Caco-2 (cell line): Measurements from ENCODE around the gene PTK6. TPM values are rescaled to one million over a fixed set of nuclear protein-coding genes. Genes with fewer than 3 reads are reported as not detected.

ENCODE experiments used
- BruUV-seq: library from RNA; stranded (reverse); fragments of 400-500 nt; replicated peaks from 2 replicates; lab custom pipeline; 2021; lab: Mats Ljungman, UMichigan
- CTCF ChIA-PET: fragments of 300-600 bp; sonication (Branson Sonifier 250); formaldehyde crosslinking; loops from one replicate; lab custom pipeline; 2022; ENCODE audit warnings: antibody characterized with exemption; lab: Charles Lee
- POLR2A ChIA-PET: fragments of 300-600 bp; sonication (Branson Sonifier 250); formaldehyde crosslinking; loops from one replicate; lab custom pipeline; 2022; ENCODE audit warnings: antibody characterized with exemption; lab: Charles Lee
- DNase-seq, 2 experiments: peaks; one replicate each; pipeline versions ENCODE4 v3.0.0 to v3.0.0-alpha.2; 2020 to 2022
- H3K27me3 ChIP-seq: replicated peaks from 2 replicates; pipeline ENCODE4 v1.6.0; 2011; ENCODE audit warnings: low read length; ENCODE audit not compliant: control insufficient read depth, insufficient read depth
- H3K36me3 ChIP-seq: 2 replicates; pipeline ENCODE4 v1.5.1; 2011; ENCODE audit warnings: low read length; ENCODE audit not compliant: control insufficient read depth, insufficient read depth
- H3K4me1 ChIP-seq: fragments of 250-450 bp; sonication (Bioruptor Pico); 2 replicates; pipeline ENCODE4 v1.5.1; 2020; ENCODE audit warnings: mild to moderate bottlenecking
- H3K4me3 ChIP-seq: 2 replicates; pipeline ENCODE4 v1.5.1; 2011; ENCODE audit warnings: low read depth, mild to moderate bottlenecking, control low read depth, low read length
- H3K9me3 ChIP-seq: fragments of 250-450 bp; sonication (Bioruptor Pico); 2 replicates; pipeline ENCODE4 v1.5.1; 2020; ENCODE audit warnings: mild to moderate bottlenecking, moderate library complexity
- H3K27ac Mint-ChIP-seq: one replicate; pipeline ENCODE4 v1.8.0; 2022; ENCODE audit warnings: mixed read lengths; ENCODE audit not compliant: unreplicated experiment
- H3K27me3 Mint-ChIP-seq: one replicate; pipeline ENCODE4 v1.8.0; 2022; ENCODE audit warnings: mixed read lengths; ENCODE audit not compliant: insufficient read depth, unreplicated experiment
- H3K36me3 Mint-ChIP-seq: one replicate; pipeline ENCODE4 v1.8.0; 2022; ENCODE audit warnings: mild to moderate bottlenecking, mixed read lengths; ENCODE audit not compliant: insufficient read depth, unreplicated experiment
- H3K4me1 Mint-ChIP-seq: one replicate; pipeline ENCODE4 v1.8.0; 2022; ENCODE audit warnings: low read depth, mixed read lengths; ENCODE audit not compliant: unreplicated experiment
- H3K4me3 Mint-ChIP-seq: one replicate; pipeline ENCODE4 v1.8.0; 2022; ENCODE audit warnings: mild to moderate bottlenecking, moderate library complexity, mixed read lengths; ENCODE audit not compliant: unreplicated experiment
- H3K9me3 Mint-ChIP-seq: one replicate; pipeline ENCODE4 v1.8.0; 2022; ENCODE audit warnings: mixed read lengths; ENCODE audit not compliant: unreplicated experiment
- CTCF ChIP-seq, 2 experiments: fragments of 200-600 bp in 1 of 2; IDR thresholded peaks; 1 replicate in 1 of 2; 2 replicates in 1 of 2; pipeline versions ENCODE4 v1.5.1 to v1.8.0; 2011 to 2022; ENCODE audit warnings: antibody characterized with exemption in 1 of 2, control low read depth in 1 of 2, inconsistent platforms in 1 of 2, low read depth in 1 of 2, low read length in 1 of 2, mild to moderate bottlenecking in 1 of 2, moderate library complexity in 1 of 2; ENCODE audit not compliant: insufficient read depth in 1 of 2, severe bottlenecking in 1 of 2, unreplicated experiment in 1 of 2
- intact Hi-C: fragments of 100-400 bp; cut with micrococcal nuclease; formaldehyde crosslinking; loops from one replicate; pipeline ENCODE4 v1.10.0; 2022; ENCODE audit not compliant: unreplicated experiment
- total RNA-seq: library from RNA; stranded (reverse); gene quantifications from 2 replicates; pipeline ENCODE4 v1.2.3, GENCODE V29; 2022

Gene PTK6
- total RNA-seq, 1 experiment from 2014 or later: 0.64 TPM

GRCh38 chr20:63580796-63581461 is 43.8 kb upstream of the PTK6 start:
- peak; percentile 78 to 92 for TF ChIP-seq CTCF (IDR thresholded peaks at IDR 0.05; ENCODE audit: insufficient read depth in 1 of 2, low read depth in 1 of 2, low read length in 1 of 2, severe bottlenecking in 1 of 2, unreplicated experiment in 1 of 2)
- intact Hi-C loops: loop anchor here (2.0 kb wide), 4 partner anchors 42 to 394 kb away; no protein-coding TSS in a partner anchor
- Mint-ChIP-seq H3K9me3 (no peaks in the 10 kb centered on the region), H3K27ac (no peak overlapping the region), H3K27me3 (peaks cover 3% of the 10 kb centered on the region), H3K4me3 (no peak overlapping the region), H3K36me3 (no peaks in the 10 kb centered on the region), H3K4me1 (no peaks in the 10 kb centered on the region)
- CTCF ChIA-PET: interaction anchor here (0.9 to 1.4 kb wide), 3 partner anchors 43 to 160 kb away, joined by 3 to 7 read pairs (median 3); no protein-coding TSS in a partner anchor
- DNase-seq: peak; percentile 84 to 86
- POLR2A ChIA-PET: interaction anchor here (0.7 kb wide), 1 partner anchor 50 kb away, joined by 3 read pairs; no protein-coding TSS in a partner anchor
- no peaks in the 10 kb centered on the region for H3K4me1 ChIP-seq
- no peak overlapping the region for H3K4me3 ChIP-seq
- no peaks in the 10 kb centered on the region for H3K27me3 ChIP-seq
- no peaks in the 10 kb centered on the region for H3K9me3 ChIP-seq
- no TSS peak for BruUV-seq
- H3K36me3 ChIP-seq: no peaks in the 10 kb centered on the region

DNA sequence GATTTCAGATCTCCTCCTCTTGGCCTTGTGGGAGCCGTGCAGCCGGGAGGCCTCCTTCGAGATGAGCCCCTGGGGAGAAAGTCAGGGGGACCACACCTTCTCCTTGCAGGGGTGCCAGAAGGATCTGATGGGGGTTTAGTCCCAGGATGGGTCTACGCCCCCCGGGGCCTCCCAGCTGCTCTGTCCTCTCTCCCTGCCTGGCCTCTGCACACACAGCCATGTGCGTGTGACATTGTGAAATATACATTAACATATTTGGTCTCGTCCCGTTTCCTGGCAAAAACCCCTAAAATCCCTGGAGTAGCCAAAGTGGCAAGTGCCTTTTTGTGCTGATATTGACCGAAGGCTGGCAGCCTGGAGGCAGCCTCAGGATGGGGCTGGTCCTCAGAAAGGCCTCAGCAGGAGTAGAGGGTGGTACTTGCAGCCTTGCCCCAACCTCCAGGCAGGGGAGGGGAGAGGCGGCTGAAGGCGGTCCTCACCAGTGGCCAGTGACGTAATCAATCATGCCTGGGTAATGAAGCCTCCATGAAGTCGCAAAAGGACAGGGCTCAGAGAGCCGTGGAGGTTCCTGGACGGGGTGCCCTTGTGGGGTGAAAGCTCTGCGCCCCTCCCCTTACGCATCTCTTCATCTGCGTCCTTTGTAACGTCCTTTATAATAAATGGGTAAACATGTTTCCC is 42.0 kb upstream of the PTK6 start:
- no peak for TF ChIP-seq CTCF (IDR thresholded peaks at IDR 0.05; ENCODE audit: insufficient read depth in 1 of 2, low read depth in 1 of 2, low read length in 1 of 2, severe bottlenecking in 1 of 2, unreplicated experiment in 1 of 2)
- intact Hi-C loops: no loop called here
- Histone ChIP-seq H3K27me3 (no peaks in the 10 kb centered on the region), H3K9me3 (no peaks in the 10 kb centered on the region), H3K4me1 (peaks cover 5% of the 10 kb centered on the region; the same call in 1 of the 2 replicates), H3K36me3 (no peaks in the 10 kb centered on the region), H3K4me3 (no peak overlapping the region)
- Mint-ChIP-seq H3K36me3 (no peaks in the 10 kb centered on the region), H3K27me3 (peaks cover 3% of the 10 kb centered on the region), H3K4me1 (no peaks in the 10 kb centered on the region), H3K27ac (peak overlapping the region; percentile 9), H3K9me3 (no peaks in the 10 kb centered on the region), H3K4me3 (no peak overlapping the region)
- no peak for DNase-seq
- ChIA-PET POLR2A (no interaction called here), CTCF (interaction anchor here (0.7 to 1.0 kb wide), 2 partner anchors 41 to 45 kb away, joined by 3 to 6 read pairs; no protein-coding TSS in a partner anchor)
- no TSS peak for BruUV-seq

DNA sequence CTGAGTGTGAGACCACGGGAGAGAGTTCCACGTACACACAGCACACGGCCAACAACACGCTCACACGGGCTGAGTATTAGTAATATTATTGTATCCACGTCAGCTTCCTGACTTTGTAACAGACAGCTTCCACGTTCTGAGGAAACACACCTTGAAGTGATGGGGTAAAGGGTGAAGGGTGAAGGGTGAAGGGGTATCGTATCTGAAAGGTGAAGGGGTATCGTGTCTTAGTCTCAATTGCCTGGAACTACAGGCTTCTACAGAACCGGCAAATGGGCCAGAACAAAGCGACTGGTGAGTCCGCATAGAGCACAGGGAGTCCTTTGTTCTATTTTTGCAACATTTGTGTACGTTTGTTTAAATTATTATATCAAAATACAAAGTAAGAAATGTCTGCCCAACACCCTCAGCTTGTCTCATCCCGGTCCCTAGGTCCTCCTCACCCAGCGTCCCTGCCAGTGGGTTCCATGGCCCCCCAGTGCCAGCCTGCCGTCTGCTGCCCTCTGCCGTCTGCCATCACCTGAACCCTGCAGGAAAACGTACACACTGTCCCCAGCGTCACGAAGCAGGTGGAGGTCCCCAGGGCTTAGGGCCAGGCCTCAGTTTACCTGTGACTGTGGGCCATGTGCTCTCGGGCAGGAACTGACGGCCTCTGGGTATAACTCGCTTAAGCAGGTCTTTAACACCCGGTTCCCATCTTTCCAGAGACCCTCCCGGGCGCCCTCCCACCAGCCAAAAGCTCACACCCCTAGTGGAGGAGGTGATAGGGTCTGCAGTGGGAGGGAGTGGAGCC is 41.2 kb upstream of the PTK6 start:
- Mint-ChIP-seq H3K4me3 (no peak overlapping the region), H3K9me3 (no peaks in the 10 kb centered on the region), H3K36me3 (no peaks in the 10 kb centered on the region), H3K27me3 (peaks cover 3% of the 10 kb centered on the region), H3K4me1 (no peaks in the 10 kb centered on the region), H3K27ac (no peak overlapping the region)
- Histone ChIP-seq H3K4me1 (peaks cover 8% of the 10 kb centered on the region), H3K36me3 (no peaks in the 10 kb centered on the region), H3K27me3 (no peaks in the 10 kb centered on the region), H3K9me3 (no peaks in the 10 kb centered on the region), H3K4me3 (no peak overlapping the region)
- TF ChIP-seq CTCF (IDR thresholded peaks at IDR 0.05; ENCODE audit: insufficient read depth in 1 of 2, low read depth in 1 of 2, low read length in 1 of 2, severe bottlenecking in 1 of 2, unreplicated experiment in 1 of 2): no peak
- CTCF ChIA-PET: interaction anchor here (0.7 to 1.4 kb wide), 3 partner anchors 40 to 63 kb away, joined by 3 to 6 read pairs (median 3); no protein-coding TSS in a partner anchor
- no TSS peak for BruUV-seq
- no peak for DNase-seq
- POLR2A ChIA-PET: no interaction called here
- intact Hi-C loops: no loop called here
